GM12878 (cell line): Measurements from ENCODE around the gene CNR2. TPM values are rescaled to one million over a fixed set of nuclear protein-coding genes. Genes with fewer than 3 reads are reported as not detected.

Experiments used
- ATAC-seq: fragments of 200-7000 bp; cut with Tn5 transposase; 3 replicates; pipeline ENCODE4 v1.9.1; 2020; ENCODE audit warnings: mild to moderate bottlenecking, moderate library complexity
- BruUV-seq: library from RNA; stranded (reverse); fragments of 400-500 nt; replicated peaks from 2 replicates; lab custom pipeline; 2021; lab: Mats Ljungman, UMichigan
- CTCF ChIA-PET: fragments of 300-600 bp; sonication (Branson Sonifier 250); formaldehyde crosslinking; extraction: SDS; loops from one replicate; lab custom pipeline; 2021; ENCODE audit warnings: inconsistent platforms; lab: Yijun Ruan, JAX
- POLR2A ChIA-PET: fragments of 350-600 bp; formaldehyde crosslinking; extraction: SDS; loops from one replicate; lab custom pipeline; 2021; ENCODE audit warnings: inconsistent platforms; lab: Charles Lee
- RAD21 ChIA-PET: fragments of 300-600 bp; sonication (Branson Sonifier 250); formaldehyde crosslinking; loops from one replicate; lab custom pipeline; 2023; ENCODE audit warnings: antibody characterized with exemption; ENCODE audit not compliant: unreplicated experiment; lab: Charles Lee
- SMC1A ChIA-PET: fragments of 300-600 bp; sonication (Branson Sonifier 250); formaldehyde crosslinking; loops from one replicate; lab custom pipeline; 2023; ENCODE audit not compliant: unreplicated experiment, uncharacterized antibody; lab: Charles Lee
- DNase-seq: peaks from one replicate; pipeline ENCODE4 v3.0.0-alpha.2; 2011; ENCODE audit warnings: low read depth, low spot score
- FAIRE-seq: peaks from 3 replicates; lab custom pipeline; 2011; peaks lifted over from hg19 to GRCh38; lab: Jason Lieb, UNC
- H2AFZ ChIP-seq: 2 replicates; pipeline ENCODE4 v1.6.0; 2011; ENCODE audit warnings: low read depth, low read length, control low read depth; ENCODE audit not compliant: control insufficient read depth
- H3K27ac ChIP-seq: 2 replicates; pipeline ENCODE4 v1.5.1; 2011; ENCODE audit warnings: control low read depth; ENCODE audit not compliant: control insufficient read depth, insufficient read depth
- H3K27me3 ChIP-seq, 2 experiments: replicated peaks in 1 of 2; 2 replicates each; pipeline versions ENCODE4 v1.6.0 to v1.6.1; 2011; ENCODE audit warnings: low read length in 1 of 2; ENCODE audit not compliant: control insufficient read depth in 2 of 2, insufficient read depth in 2 of 2
- H3K36me3 ChIP-seq, 2 experiments: 2 replicates each; pipeline ENCODE4 v1.5.1; 2011; ENCODE audit warnings: low read length in 1 of 2; ENCODE audit not compliant: control insufficient read depth in 2 of 2, insufficient read depth in 2 of 2
- H3K4me1 ChIP-seq: 2 replicates; pipeline ENCODE4 v1.6.1; 2011; ENCODE audit warnings: mild to moderate bottlenecking, low read length, moderate library complexity, mixed read lengths; ENCODE audit not compliant: control insufficient read depth, insufficient read depth
- H3K4me2 ChIP-seq: 2 replicates; pipeline ENCODE4 v1.6.0; 2011; ENCODE audit warnings: control low read depth; ENCODE audit not compliant: control insufficient read depth, insufficient read depth
- H3K4me3 ChIP-seq: fragments of 200-600 bp; sonication (generic); 2 replicates; pipeline ENCODE4 v1.5.1; 2016
- H3K79me2 ChIP-seq: 2 replicates; pipeline ENCODE4 v1.6.0; 2011; ENCODE audit warnings: low read length; ENCODE audit not compliant: control insufficient read depth, insufficient read depth
- H3K9ac ChIP-seq: 2 replicates; pipeline ENCODE4 v1.8.0; 2011; ENCODE audit warnings: low read length, control low read depth, mixed read lengths; ENCODE audit not compliant: control insufficient read depth, insufficient read depth
- H3K9me3 ChIP-seq: replicated peaks from 3 replicates; pipeline ENCODE4 v1.5.1; 2011; ENCODE audit warnings: mild to moderate bottlenecking, low read length; ENCODE audit not compliant: control insufficient read depth, insufficient read depth
- H4K20me1 ChIP-seq: 2 replicates; pipeline ENCODE4 v1.6.0; 2011; ENCODE audit not compliant: control insufficient read depth, insufficient read depth
- CBX5 ChIP-seq: sonication (generic); IDR thresholded peaks from 2 replicates; pipeline ENCODE4 v1.6.1; 2016; ENCODE audit warnings: low read depth, moderate library complexity, mild to moderate bottlenecking, inconsistent platforms
- SIN3A ChIP-seq: IDR thresholded peaks from 2 replicates; pipeline ENCODE4 v1.6.1; 2012; ENCODE audit warnings: low read depth, low read length, improper control_type of control experiment
- WGBS: methylation state at CpG from one replicate; pipeline ENCODE4 v1.1.6; 2016; ENCODE audit warnings: low lambda C conversion rate; ENCODE audit not compliant: insufficient replicate concordance, insufficient coverage; ENCODE audit errors: missing lambda C conversion rate; 5-methylcytosine and 5-hydroxymethylcytosine counted together
- in situ Hi-C: fragments of 300-500 bp; cut with MboI; formaldehyde crosslinking; loops from 9 replicates; pipeline ENCODE4 v1.14.3; 2018; ENCODE audit warnings: mixed read lengths
- intact Hi-C: fragments of 100-400 bp; cut with micrococcal nuclease; formaldehyde crosslinking; loops from one replicate; pipeline ENCODE4 v1.14.2; 2022; ENCODE audit not compliant: unreplicated experiment
- polyA plus RNA-seq, 11 experiments: library from polyadenylated mRNA; depleted of rRNA in 4 of 11; unstranded in 6 of 11; stranded (reverse) in 5 of 11; fragments of >200 nt; fragmentation: Nextera tagmentation in 4 of 11; fragmentation: Illumina TruSeq in 1 of 11; extraction: Ambion mirVana in 4 of 11; extraction: Trizol in 1 of 11; gene quantifications; 1 replicate in 1 of 11; 2 replicates in 10 of 11; pipeline versions ENCODE4 v1.2.1 to v1.2.3, GENCODE V29; 2011 to 2016; ENCODE audit warnings: inconsistent platforms in 2 of 11, missing spikeins in 2 of 11, low read depth in 1 of 11
- total RNA-seq, 4 experiments: library from RNA; depleted of rRNA in 3 of 4; stranded (reverse); fragments of >200 nt in 3 of 4; fragmentation: Illumina TruSeq in 1 of 4; extraction: Trizol in 1 of 4; gene quantifications; 2 replicates each; pipeline versions ENCODE4 v1.2.1 to v1.2.3, GENCODE V29; 2013 to 2021
- TF ChIP-seq, protein P1 (sequence below): fragments of 450-650 bp; IDR thresholded peaks from 2 replicates; pipeline ENCODE4 v1.6.1; 2017; ENCODE audit warnings: low read depth, mild to moderate bottlenecking, moderate library complexity
- TF ChIP-seq, protein P2 (sequence below): fragments of 450-650 bp; IDR thresholded peaks from 2 replicates; pipeline ENCODE4 v1.6.1; 2018; ENCODE audit warnings: mild to moderate bottlenecking, low read depth, moderate library complexity; ENCODE audit not compliant: partially characterized antibody

CNR2 gene
- total and polyA plus RNA-seq, 10 of the 15 experiments (the other 5 are each of a cell fraction or from before 2014, with no cell fraction given), result 0.46 to 19.8 (median 12.2) TPM

DNA sequence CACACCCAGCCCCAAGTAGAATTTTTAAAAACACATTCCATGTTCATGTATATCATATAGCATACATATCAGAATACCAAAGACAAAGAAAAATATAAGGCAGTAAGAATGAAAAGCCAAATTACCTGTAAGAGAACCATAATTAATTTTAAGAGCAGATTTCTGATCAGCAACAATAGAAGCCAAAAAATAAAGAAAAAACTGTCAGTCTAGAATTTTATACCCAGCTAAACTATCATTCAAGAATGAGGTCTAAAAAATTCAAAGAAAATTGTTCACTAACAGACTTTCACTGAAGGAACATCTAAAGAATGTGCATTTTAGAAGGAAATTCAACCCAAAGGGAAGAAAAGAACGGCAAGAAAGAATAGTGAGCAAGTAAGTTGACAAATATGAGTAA is 34.5 kb downstream of the CNR2 start:
- FAIRE-seq (no peak), ATAC-seq (no peak), DNase-seq (no peak)
- TF ChIP-seq, protein P1, sequence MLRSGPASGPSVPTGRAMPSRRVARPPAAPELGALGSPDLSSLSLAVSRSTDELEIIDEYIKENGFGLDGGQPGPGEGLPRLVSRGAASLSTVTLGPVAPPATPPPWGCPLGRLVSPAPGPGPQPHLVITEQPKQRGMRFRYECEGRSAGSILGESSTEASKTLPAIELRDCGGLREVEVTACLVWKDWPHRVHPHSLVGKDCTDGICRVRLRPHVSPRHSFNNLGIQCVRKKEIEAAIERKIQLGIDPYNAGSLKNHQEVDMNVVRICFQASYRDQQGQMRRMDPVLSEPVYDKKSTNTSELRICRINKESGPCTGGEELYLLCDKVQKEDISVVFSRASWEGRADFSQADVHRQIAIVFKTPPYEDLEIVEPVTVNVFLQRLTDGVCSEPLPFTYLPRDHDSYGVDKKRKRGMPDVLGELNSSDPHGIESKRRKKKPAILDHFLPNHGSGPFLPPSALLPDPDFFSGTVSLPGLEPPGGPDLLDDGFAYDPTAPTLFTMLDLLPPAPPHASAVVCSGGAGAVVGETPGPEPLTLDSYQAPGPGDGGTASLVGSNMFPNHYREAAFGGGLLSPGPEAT, result 0 out of 2 replicates have a peak, but pooled peaks have one; percentile 14
- TF ChIP-seq, protein P2, sequence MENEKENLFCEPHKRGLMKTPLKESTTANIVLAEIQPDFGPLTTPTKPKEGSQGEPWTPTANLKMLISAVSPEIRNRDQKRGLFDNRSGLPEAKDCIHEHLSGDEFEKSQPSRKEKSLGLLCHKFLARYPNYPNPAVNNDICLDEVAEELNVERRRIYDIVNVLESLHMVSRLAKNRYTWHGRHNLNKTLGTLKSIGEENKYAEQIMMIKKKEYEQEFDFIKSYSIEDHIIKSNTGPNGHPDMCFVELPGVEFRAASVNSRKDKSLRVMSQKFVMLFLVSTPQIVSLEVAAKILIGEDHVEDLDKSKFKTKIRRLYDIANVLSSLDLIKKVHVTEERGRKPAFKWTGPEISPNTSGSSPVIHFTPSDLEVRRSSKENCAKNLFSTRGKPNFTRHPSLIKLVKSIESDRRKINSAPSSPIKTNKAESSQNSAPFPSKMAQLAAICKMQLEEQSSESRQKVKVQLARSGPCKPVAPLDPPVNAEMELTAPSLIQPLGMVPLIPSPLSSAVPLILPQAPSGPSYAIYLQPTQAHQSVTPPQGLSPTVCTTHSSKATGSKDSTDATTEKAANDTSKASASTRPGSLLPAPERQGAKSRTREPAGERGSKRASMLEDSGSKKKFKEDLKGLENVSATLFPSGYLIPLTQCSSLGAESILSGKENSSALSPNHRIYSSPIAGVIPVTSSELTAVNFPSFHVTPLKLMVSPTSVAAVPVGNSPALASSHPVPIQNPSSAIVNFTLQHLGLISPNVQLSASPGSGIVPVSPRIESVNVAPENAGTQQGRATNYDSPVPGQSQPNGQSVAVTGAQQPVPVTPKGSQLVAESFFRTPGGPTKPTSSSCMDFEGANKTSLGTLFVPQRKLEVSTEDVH, result no peak
- TF ChIP-seq CBX5 (peak; percentile 91), SIN3A (no peak)
- POLR2A ChIA-PET, result interaction anchor here (0.6 to 1.0 kb wide), 2 partner anchors 12 to 13 kb away, joined by 3 to 4 read pairs; no protein-coding TSS in a partner anchor
- Histone ChIP-seq H3K4me2 (no peak overlapping the region), H3K9me3 (peaks cover 18% of the 10 kb centered on the region), H3K36me3 (peaks cover 0 to 17% of the 10 kb centered on the region in 2 experiments; a peak in 2 of 4 replicates), H3K9ac (no peak overlapping the region), H3K27me3 (no peaks in the 10 kb centered on the region; a peak in 1 of 4 replicates), H4K20me1 (no peaks in the 10 kb centered on the region), H3K4me1 (no peaks in the 10 kb centered on the region), H3K79me2 (no peaks in the 10 kb centered on the region), H2AFZ (no peak overlapping the region), H3K4me3 (no peak overlapping the region), H3K27ac (no peak overlapping the region)
- in situ Hi-C loops (no loop called here), intact Hi-C loops (no loop called here)
- WGBS, result 91% methylated on average over 1 of the region's 1 CpG
- no TSS peak for BruUV-seq
- SMC1A ChIA-PET, result interaction anchor here (1.0 to 1.3 kb wide), 4 partner anchors 9 to 174 kb away, joined by 3 to 4 read pairs (median 3); no protein-coding TSS in a partner anchor
- CTCF ChIA-PET, result interaction anchor here (1.7 to 2.0 kb wide), 2 partner anchors 10 to 69 kb away, joined by 5 to 7 read pairs; no protein-coding TSS in a partner anchor
- RAD21 ChIA-PET, result interaction anchor here (0.6 kb wide), 1 partner anchor 767 kb away, joined by 3 read pairs; no protein-coding TSS in a partner anchor
